ENCODE data around the gene CD38. TPM values are rescaled to one million over a fixed set of nuclear protein-coding genes. Genes with fewer than 3 reads are reported as not detected.

CD38 gene
- total RNA-seq, 1 experiment from 2014 or later, result not detected

GRCh38 chr4:15769202-15769601, 8.9 kb upstream of the CD38 start (continued):
- no peak for TF ChIP-seq FOSL1 (IDR thresholded peaks at IDR 0.05; ENCODE audit: low read depth)
- TF ChIP-seq SP1 (IDR thresholded peaks at IDR 0.05; ENCODE audit: low read depth), result no peak
- no peak for TF ChIP-seq EGR1 (IDR thresholded peaks at IDR 0.05; ENCODE audit: low read depth)

- BruUV-seq (replicated peaks), result no TSS peak
- H3K4me3 ChIP-seq (replicated peaks in 1 of 2; ENCODE audit: low read depth in 1 of 2, low read length in 2 of 2), result no peak overlapping the region
- ChIA-PET CTCF (no interaction called here), POLR2A (no interaction called here), RAD21 (ENCODE audit: low non-redundant PET in 1 of 2, low total read pairs in 2 of 2, uncharacterized antibody in 2 of 2, unreplicated experiment in 2 of 2) (no interaction called here)
- H3K27me3 ChIP-seq (ENCODE audit: insufficient read depth, low read length), result peaks cover 18% of the 10 kb centered on the region
- no peak for ATAC-seq
- no peaks in the 10 kb centered on the region for H3K79me2 ChIP-seq (ENCODE audit: insufficient read depth, low read length)
- no peak overlapping the region for H3K9ac ChIP-seq (ENCODE audit: low read length)
- no peak overlapping the region for H3K4me2 ChIP-seq (ENCODE audit: low read length)
- no peaks in the 10 kb centered on the region for H3K9me2 ChIP-seq (ENCODE audit: insufficient read depth)
- intact Hi-C loops (cut with micrococcal nuclease), result no loop called here
- no peaks in the 10 kb centered on the region for H3K36me3 ChIP-seq (ENCODE audit: control insufficient read depth in 1 of 2, insufficient read depth in 2 of 2, low read length in 2 of 2)
- DNase-seq (ENCODE audit: low read depth, low spot score), result no peak
- no peak overlapping the region for H2AFZ ChIP-seq (ENCODE audit: low read depth, low read length, poor library complexity, severe bottlenecking)
- H4K20me1 ChIP-seq (ENCODE audit: insufficient read depth), result no peaks in the 10 kb centered on the region
- no peaks in the 10 kb centered on the region for H3K4me1 ChIP-seq (ENCODE audit: control insufficient read depth in 1 of 2, insufficient read depth in 2 of 2, low read length in 2 of 2)
- no peak overlapping the region for H3K27ac ChIP-seq (ENCODE audit: low read depth, low read length)
- H3K9me3 ChIP-seq (ENCODE audit: control insufficient read depth in 1 of 2, insufficient read depth in 1 of 2, low read depth in 1 of 2, low read length in 2 of 2), result no peaks in the 10 kb centered on the region
- TF ChIP-seq EZH2phosphoT487 (IDR thresholded peaks at IDR 0.05; ENCODE audit: borderline replicate concordance) (no peak), SP1 (IDR thresholded peaks at IDR 0.05; ENCODE audit: low read depth) (no peak), CTCF (IDR thresholded peaks at IDR 0.05 in 2 of 3, conservative IDR thresholded peaks at IDR 0.05 in 1 of 3; ENCODE audit: borderline replicate concordance in 1 of 3, insufficient read depth in 1 of 3, low read depth in 2 of 3, low read length in 2 of 3) (no peak), EZH2 (IDR thresholded peaks at IDR 0.05) (no peak), CEBPB (IDR thresholded peaks at IDR 0.05; ENCODE audit: low read depth) (no peak), SRF (IDR thresholded peaks at IDR 0.05; ENCODE audit: low read depth) (no peak), SIN3A (IDR thresholded peaks at IDR 0.05; ENCODE audit: low read depth) (no peak), TCF7L2 (IDR thresholded peaks at IDR 0.05; ENCODE audit: borderline replicate concordance, extremely low read depth, insufficient read depth, insufficient read length) (no peak), YY1 (IDR thresholded peaks at IDR 0.05; ENCODE audit: extremely low read depth, insufficient replicate concordance, low read depth, low read length) (no peak), FOSL1 (IDR thresholded peaks at IDR 0.05; ENCODE audit: low read depth) (no peak), REST (IDR thresholded peaks at IDR 0.05; ENCODE audit: low read depth) (no peak), POLR2AphosphoS5 (IDR thresholded peaks at IDR 0.05; ENCODE audit: low read depth, low read length) (no peak), MAX (IDR thresholded peaks at IDR 0.05) (no peak)
Observed at GRCh38 chr4:15771216-15772058, 6.7 kb upstream of the CD38 start.

Measured in HCT116 (cell line).